ENCODE results near the gene TPCN2. TPM values are rescaled to one million over a fixed set of nuclear protein-coding genes. Genes with fewer than 3 reads are reported as not detected.
A peak's percentile ranks its signal among the peaks of the same experiment; 100 is the strongest.

The TPCN2 gene
- total RNA-seq, 1 donor = 11.1 TPM

DNA sequence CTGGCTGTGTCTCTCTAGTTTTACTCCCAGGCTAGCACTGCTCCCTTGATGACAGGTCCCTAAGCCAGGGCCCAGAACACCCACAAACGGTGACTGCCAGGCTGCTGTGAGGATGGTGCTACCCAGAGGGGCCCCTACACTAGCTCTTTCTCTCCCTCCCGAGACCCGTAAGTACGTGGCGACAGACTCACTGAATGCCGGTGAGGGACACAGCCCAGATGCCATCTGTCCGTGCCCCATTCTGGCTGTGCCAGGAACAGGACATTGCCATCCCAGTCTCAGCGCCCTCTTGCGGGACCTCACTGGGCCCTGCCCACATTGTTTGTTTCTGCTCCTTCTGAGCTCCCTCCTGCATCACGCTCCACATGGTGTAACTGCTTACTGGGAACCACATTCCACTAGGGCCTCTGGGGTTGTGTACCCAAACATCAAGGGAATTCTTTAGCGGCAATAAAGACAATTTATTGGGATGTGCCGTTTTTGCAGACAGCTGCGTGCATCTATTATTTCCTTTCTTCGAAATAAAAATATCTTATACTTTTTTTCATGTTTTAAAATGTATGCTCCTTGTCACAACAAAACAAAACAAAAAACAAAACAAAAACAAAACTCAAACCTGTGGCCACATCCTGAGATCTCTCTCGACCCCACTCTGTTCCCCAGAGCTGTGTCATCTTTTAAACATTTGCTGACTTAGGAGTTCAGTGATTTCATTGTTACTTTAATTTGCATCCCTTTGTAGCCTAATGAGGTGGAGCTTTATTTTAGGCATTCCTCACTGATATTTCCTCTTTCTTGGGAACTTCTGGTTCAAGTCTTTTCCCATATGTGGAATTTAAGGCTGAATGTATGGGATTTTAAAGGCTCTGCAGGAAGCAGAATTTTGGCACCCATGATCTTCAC is 4.4 kb upstream of the TPCN2 start:
- TF ChIP-seq, protein P1, sequence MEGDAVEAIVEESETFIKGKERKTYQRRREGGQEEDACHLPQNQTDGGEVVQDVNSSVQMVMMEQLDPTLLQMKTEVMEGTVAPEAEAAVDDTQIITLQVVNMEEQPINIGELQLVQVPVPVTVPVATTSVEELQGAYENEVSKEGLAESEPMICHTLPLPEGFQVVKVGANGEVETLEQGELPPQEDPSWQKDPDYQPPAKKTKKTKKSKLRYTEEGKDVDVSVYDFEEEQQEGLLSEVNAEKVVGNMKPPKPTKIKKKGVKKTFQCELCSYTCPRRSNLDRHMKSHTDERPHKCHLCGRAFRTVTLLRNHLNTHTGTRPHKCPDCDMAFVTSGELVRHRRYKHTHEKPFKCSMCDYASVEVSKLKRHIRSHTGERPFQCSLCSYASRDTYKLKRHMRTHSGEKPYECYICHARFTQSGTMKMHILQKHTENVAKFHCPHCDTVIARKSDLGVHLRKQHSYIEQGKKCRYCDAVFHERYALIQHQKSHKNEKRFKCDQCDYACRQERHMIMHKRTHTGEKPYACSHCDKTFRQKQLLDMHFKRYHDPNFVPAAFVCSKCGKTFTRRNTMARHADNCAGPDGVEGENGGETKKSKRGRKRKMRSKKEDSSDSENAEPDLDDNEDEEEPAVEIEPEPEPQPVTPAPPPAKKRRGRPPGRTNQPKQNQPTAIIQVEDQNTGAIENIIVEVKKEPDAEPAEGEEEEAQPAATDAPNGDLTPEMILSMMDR (IDR thresholded peaks at IDR 0.05; ENCODE audit: insufficient read depth, low read length) = peak; percentile 59
- H3K4me3 ChIP-seq (ENCODE audit: low read depth, low read length) = no peak overlapping the region
- peak; percentile 49 for DNase-seq (ENCODE audit: low read depth)

DNA sequence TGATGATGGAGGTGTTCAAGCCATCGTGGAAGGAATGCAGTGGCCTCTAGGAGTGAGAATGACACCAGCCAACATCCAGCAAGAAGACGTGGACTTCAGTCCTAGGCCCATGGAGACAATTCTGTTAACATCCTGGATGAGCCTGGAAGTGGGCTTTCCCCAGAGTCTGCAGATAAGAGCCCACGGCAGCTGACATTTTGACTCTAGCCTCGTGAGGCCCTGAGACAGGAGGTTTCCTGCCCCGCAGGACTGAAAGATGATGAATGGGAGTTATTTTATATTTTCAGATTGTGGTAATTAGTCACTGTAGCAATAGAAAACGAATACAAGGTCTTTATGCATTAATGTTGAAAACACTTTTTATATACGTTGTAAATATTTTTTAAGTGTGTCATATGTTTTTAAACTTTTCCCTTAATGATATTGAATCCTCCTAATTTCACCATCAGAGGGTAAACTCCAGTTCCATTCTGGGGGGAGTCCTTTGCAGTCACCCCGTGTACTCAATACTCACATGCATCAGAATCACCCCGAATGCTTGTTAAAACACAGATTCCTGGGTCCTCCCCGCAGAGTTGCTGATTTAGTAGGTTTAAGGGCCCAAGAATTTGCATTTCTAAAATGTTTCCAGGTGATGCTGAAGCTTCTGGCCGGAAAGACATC is 570 bp upstream of the TPCN2 start:
- peak overlapping the region; percentile 53 for H3K4me3 ChIP-seq (ENCODE audit: low read depth, low read length)
- no peak for DNase-seq (ENCODE audit: low read depth)
- TF ChIP-seq, protein P1 (IDR thresholded peaks at IDR 0.05; ENCODE audit: insufficient read depth, low read length) = no peak

DNA sequence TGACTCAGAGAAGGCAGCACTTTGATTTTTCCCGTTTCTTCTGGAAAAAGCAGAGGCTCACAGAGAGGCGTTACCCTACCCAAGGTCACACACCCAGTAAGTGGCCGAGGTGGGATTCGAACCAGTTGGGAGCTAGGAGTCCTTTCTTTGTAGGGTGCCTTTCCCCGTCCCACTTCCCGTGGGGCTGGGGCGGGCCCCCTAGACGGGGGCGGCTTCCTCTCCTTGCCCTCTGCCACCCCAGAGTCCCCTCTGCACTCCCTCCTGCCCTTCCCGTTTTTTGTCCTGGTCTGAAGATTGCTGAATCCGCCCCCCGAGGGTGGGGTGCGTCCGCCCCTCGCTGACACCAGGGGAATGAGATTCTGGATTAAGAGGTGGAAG is 747 bp downstream of the TPCN2 start:
- TF ChIP-seq, protein P1 (IDR thresholded peaks at IDR 0.05; ENCODE audit: insufficient read depth, low read length) = no peak
- peak overlapping the region; percentile 82 for H3K4me3 ChIP-seq (ENCODE audit: low read depth, low read length)
- DNase-seq (ENCODE audit: low read depth) = no peak

DNA sequence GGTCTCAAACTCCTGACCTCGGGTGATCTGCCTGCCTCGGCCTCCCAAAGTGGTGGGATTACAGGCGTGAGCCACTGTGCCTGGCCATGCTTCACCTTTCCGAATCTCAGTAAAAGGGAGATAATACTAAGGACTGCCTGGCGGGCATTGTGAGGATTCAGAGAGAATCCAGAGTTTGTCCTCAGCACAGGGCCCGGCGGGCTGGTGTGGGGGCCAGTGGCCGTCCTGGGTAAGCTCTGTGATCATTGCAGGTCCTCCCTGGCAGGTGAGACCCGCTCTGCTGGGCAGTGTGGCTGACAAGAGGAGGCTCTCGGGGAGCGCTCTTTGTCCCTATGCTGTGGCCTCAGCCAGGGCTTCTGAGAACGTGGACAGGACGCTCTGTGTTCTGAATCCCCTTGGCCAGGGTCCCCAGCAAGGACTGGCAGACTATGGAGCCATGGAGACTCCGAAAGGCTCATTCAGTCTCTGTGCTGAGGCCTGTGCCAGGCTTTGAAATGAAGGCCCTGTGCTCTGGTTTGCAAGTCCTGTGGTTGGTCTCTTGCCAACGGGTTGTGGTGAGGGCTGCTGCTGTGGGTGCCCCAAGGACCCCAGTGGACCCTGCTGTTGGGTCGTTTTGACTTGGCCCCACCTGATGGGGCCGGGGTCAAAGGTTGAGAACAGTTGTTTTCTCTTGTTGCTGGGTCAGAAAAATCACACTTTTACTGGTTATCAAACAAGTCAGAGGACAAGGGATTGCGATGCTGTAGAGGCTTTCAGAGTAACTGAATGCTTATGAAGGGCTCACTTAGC is 2.1 kb downstream of the TPCN2 start:
- TF ChIP-seq, protein P1 (IDR thresholded peaks at IDR 0.05; ENCODE audit: insufficient read depth, low read length) = no peak
- H3K4me3 ChIP-seq (ENCODE audit: low read depth, low read length) = no peak overlapping the region
- no peak for DNase-seq (ENCODE audit: low read depth)

DNA sequence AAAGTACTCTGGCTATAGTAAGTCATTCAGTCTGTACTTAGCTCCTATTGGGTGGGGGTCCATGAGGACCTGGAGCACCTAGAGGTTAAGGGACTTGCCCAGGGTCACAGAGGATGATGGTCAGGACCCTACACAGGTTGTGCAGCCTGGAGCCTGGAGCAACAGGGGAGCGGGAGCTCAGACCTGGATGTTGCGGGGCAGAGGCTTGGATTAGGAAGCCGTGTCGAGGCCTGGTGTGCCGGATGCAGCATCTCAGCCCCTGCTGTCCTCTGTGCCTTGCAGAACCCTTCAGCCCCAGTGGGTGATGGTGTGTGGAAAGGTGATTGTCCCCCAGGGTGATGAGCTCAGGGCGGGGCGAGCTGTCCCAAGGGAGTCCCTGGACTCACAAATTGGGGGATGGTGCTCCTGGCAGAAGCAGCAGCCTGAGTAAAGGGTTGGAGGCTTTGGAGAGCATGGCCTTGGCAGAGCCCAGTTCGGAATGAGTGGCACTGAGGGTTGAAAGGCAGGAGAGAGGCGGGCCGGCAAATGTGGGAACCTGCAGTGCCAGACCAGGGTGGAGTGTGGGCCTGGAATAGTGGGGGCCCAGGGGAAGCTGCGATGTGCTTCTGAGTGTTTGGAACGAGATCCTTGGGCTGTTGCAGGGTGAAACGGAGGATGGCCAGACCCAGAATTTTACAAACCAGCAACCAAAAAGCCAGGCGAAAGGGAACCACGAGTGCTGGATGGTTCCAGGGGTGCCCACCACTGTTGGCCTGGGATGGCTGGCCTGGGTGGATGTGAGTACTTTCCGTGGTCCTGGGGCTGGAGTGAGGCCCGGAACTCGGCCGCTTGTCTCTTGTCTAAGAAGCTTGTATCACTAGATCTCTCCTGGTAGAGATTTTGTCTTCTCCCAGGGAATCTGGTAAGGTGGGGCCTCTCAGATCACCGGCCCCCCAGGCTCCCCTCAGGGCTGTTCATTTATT is 2.9 kb downstream of the TPCN2 start:
- DNase-seq (ENCODE audit: low read depth) = no peak
- TF ChIP-seq, protein P1 (IDR thresholded peaks at IDR 0.05; ENCODE audit: insufficient read depth, low read length) = no peak
- no peak overlapping the region for H3K4me3 ChIP-seq (ENCODE audit: low read depth, low read length)

Measured in fibroblast of the aortic adventitia (primary cell).